HG02759 (cell line): ENCODE results near the gene LOXHD1.

Source experiments
- ATAC-seq: cut with Tn5 transposase; IDR thresholded peaks from one replicate; pipeline ENCODE4 v1.9.1; 2021; ENCODE audit warnings: mild to moderate bottlenecking, moderate library complexity; ENCODE audit not compliant: unreplicated experiment

The LOXHD1 gene

GRCh38 chr18:46577546-46577945 lies 79.5 kb downstream of the LOXHD1 start:
- ATAC-seq = no peak

GRCh38 chr18:46575851-46576250 lies 81.2 kb downstream of the LOXHD1 start:
- ATAC-seq = no peak

- no peak for ATAC-seq
Measured at GRCh38 chr18:46574743-46575115, 82.3 kb downstream of the LOXHD1 start.

GRCh38 chr18:46574000-46574742 lies 82.8 kb downstream of the LOXHD1 start:
- no peak for ATAC-seq

- ATAC-seq = no peak
Measured at GRCh38 chr18:46573156-46573555, 83.9 kb downstream of the LOXHD1 start.

GRCh38 chr18:46571756-46572155 lies 85.3 kb downstream of the LOXHD1 start:
- ATAC-seq = no peak

GRCh38 chr18:46570666-46571065 lies 86.4 kb downstream of the LOXHD1 start:
- no peak for ATAC-seq

GRCh38 chr18:46570134-46570533 lies 86.9 kb downstream of the LOXHD1 start:
- ATAC-seq = no peak

- no peak for ATAC-seq
Measured at GRCh38 chr18:46569211-46569610, 87.8 kb downstream of the LOXHD1 start.

GRCh38 chr18:46567196-46567595 lies 89.8 kb downstream of the LOXHD1 start:
- no peak for ATAC-seq

GRCh38 chr18:46566111-46566510 lies 90.9 kb downstream of the LOXHD1 start:
- no peak for ATAC-seq

- no peak for ATAC-seq
Measured at GRCh38 chr18:46565256-46565655, 91.8 kb downstream of the LOXHD1 start.

GRCh38 chr18:46563317-46563716 lies 93.7 kb downstream of the LOXHD1 start:
- no peak for ATAC-seq

- no peak for ATAC-seq
Measured at GRCh38 chr18:46562674-46563192, 94.3 kb downstream of the LOXHD1 start.

- ATAC-seq = no peak
Measured at GRCh38 chr18:46560671-46561045, 96.4 kb downstream of the LOXHD1 start.

GRCh38 chr18:46559946-46560670 lies 96.9 kb downstream of the LOXHD1 start:
- no peak for ATAC-seq

- ATAC-seq = no peak
Measured at GRCh38 chr18:46559296-46559695, 97.7 kb downstream of the LOXHD1 start.

- ATAC-seq = no peak
Measured at GRCh38 chr18:46556590-46557206, 100.3 kb downstream of the LOXHD1 start.

- no peak for ATAC-seq
Measured at GRCh38 chr18:46555724-46556123, 101.3 kb downstream of the LOXHD1 start.

GRCh38 chr18:46555213-46555612 lies 101.8 kb downstream of the LOXHD1 start:
- ATAC-seq = no peak

GRCh38 chr18:46554406-46555080 lies 102.5 kb downstream of the LOXHD1 start:
- ATAC-seq = no peak
